GM12878 (cell line): ENCODE data around the gene ARPC5L. TPM values are rescaled to one million over a fixed set of nuclear protein-coding genes. Genes with fewer than 3 reads are reported as not detected.

Source experiments
- CHD2 ChIP-seq: IDR thresholded peaks from 2 replicates; pipeline ENCODE4 v1.6.1; 2011; ENCODE audit warnings: low read depth, low read length, improper control_type of control experiment, borderline replicate concordance
- LARP7 ChIP-seq: fragments of 450-650 bp; IDR thresholded peaks from 2 replicates; pipeline ENCODE4 v1.6.1; 2017; ENCODE audit warnings: mild to moderate bottlenecking
- MTA2 ChIP-seq: fragments of 450-650 bp; IDR thresholded peaks from 2 replicates; pipeline ENCODE4 v1.6.1; 2016; ENCODE audit warnings: low read depth, mild to moderate bottlenecking, moderate library complexity
- MYC ChIP-seq: IDR thresholded peaks from 2 replicates; pipeline ENCODE4 v1.6.1; 2011; ENCODE audit warnings: mild to moderate bottlenecking, low read length, moderate library complexity, inconsistent platforms; ENCODE audit not compliant: insufficient read depth, insufficient replicate concordance, insufficient read length, severe bottlenecking
- NBN ChIP-seq: fragments of 450-650 bp; IDR thresholded peaks from 2 replicates; pipeline ENCODE4 v1.6.1; 2016
- NR2F1 ChIP-seq: fragments of 450-650 bp; conservative IDR thresholded peaks from 2 replicates; pipeline ENCODE4 v1.6.1; 2017; ENCODE audit warnings: mild to moderate bottlenecking
- NRF1 ChIP-seq: conservative IDR thresholded peaks from 2 replicates; pipeline ENCODE4 v1.6.1; 2011; ENCODE audit warnings: mild to moderate bottlenecking, low read depth, low read length, improper control_type of control experiment
- RBBP5 ChIP-seq: fragments of 200-600 bp; sonication (generic); conservative IDR thresholded peaks from 2 replicates; pipeline ENCODE4 v1.6.1; 2016
- SKIL ChIP-seq: fragments of 450-650 bp; IDR thresholded peaks from 2 replicates; pipeline ENCODE4 v1.6.1; 2017; ENCODE audit warnings: mild to moderate bottlenecking, low read depth, inconsistent platforms; ENCODE audit not compliant: poor library complexity, severe bottlenecking
- SUPT20H ChIP-seq: IDR thresholded peaks from 2 replicates; pipeline ENCODE4 v1.6.1; 2011; ENCODE audit warnings: low read depth, mild to moderate bottlenecking, low read length, moderate library complexity, borderline replicate concordance; ENCODE audit not compliant: control insufficient read depth
- TARDBP ChIP-seq: IDR thresholded peaks from 2 replicates; pipeline ENCODE4 v1.6.1; 2016; ENCODE audit warnings: borderline replicate concordance
- TCF7 ChIP-seq: IDR thresholded peaks from 2 replicates; pipeline ENCODE4 v1.6.1; 2014; ENCODE audit warnings: antibody characterized with exemption, borderline replicate concordance
- YBX1 ChIP-seq: fragments of 450-650 bp; IDR thresholded peaks from 2 replicates; pipeline ENCODE4 v1.6.1; 2016; ENCODE audit warnings: antibody characterized with exemption
- polyA plus RNA-seq, 11 experiments: library from polyadenylated mRNA; depleted of rRNA in 4 of 11; unstranded in 6 of 11; stranded (reverse) in 5 of 11; fragments of >200 nt; fragmentation: Nextera tagmentation in 4 of 11; fragmentation: Illumina TruSeq in 1 of 11; extraction: Ambion mirVana in 4 of 11; extraction: Trizol in 1 of 11; gene quantifications; 1 replicate in 1 of 11; 2 replicates in 10 of 11; pipeline versions ENCODE4 v1.2.1 to v1.2.3, GENCODE V29; 2011 to 2016; ENCODE audit warnings: inconsistent platforms in 2 of 11, missing spikeins in 2 of 11, low read depth in 1 of 11
- total RNA-seq, 4 experiments: library from RNA; depleted of rRNA in 3 of 4; stranded (reverse); fragments of >200 nt in 3 of 4; fragmentation: Illumina TruSeq in 1 of 4; extraction: Trizol in 1 of 4; gene quantifications; 2 replicates each; pipeline versions ENCODE4 v1.2.1 to v1.2.3, GENCODE V29; 2013 to 2021
- TF ChIP-seq, protein P1 (sequence below): IDR thresholded peaks from 2 replicates; pipeline ENCODE4 v1.6.1; 2011; ENCODE audit warnings: borderline replicate concordance, low read depth, mild to moderate bottlenecking, moderate library complexity, mixed read lengths, low read length; ENCODE audit not compliant: insufficient read depth; ENCODE audit errors: extremely low read length
- TF ChIP-seq, protein P2 (sequence below): IDR thresholded peaks from 2 replicates; pipeline ENCODE4 v1.6.1; 2012; ENCODE audit warnings: improper control_type of control experiment, low read depth, low read length; ENCODE audit not compliant: insufficient replicate concordance

The ARPC5L gene
- total and polyA plus RNA-seq, 10 of the 15 experiments (the other 5 are each of a cell fraction or from before 2014, with no cell fraction given): 42.3 to 207 (median 104) TPM

DNA sequence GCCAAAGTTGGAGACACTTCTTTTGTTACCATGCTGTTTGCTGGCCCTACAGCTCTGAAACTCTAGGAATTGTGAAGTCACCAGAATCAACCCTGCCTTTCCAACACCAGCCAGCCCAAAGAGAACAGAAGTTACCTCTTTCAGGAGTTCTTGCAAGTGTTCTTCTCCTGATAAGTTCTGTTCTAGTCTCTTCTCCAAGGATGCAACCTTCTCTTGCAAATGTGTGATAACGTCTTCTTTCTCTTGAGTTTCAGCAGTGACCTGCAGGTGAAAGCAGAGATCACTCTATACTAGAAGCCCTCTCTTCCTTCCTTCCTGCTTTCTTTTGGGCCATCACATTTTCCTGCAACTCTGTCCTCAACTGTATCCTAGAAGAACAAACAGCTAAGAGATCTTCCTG is 49.8 kb downstream of the ARPC5L start (continued):
- TF ChIP-seq SKIL: no peak
- TF ChIP-seq TCF7: no peak
- no peak for TF ChIP-seq MYC
- TF ChIP-seq, protein P1, sequence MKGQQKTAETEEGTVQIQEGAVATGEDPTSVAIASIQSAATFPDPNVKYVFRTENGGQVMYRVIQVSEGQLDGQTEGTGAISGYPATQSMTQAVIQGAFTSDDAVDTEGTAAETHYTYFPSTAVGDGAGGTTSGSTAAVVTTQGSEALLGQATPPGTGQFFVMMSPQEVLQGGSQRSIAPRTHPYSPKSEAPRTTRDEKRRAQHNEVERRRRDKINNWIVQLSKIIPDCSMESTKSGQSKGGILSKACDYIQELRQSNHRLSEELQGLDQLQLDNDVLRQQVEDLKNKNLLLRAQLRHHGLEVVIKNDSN: no peak
- no peak for TF ChIP-seq NR2F1
- no peak for TF ChIP-seq LARP7
- no peak for TF ChIP-seq RBBP5
- TF ChIP-seq SUPT20H: no peak
- no peak for TF ChIP-seq CHD2
- TF ChIP-seq TARDBP: no peak
- TF ChIP-seq, protein P2, sequence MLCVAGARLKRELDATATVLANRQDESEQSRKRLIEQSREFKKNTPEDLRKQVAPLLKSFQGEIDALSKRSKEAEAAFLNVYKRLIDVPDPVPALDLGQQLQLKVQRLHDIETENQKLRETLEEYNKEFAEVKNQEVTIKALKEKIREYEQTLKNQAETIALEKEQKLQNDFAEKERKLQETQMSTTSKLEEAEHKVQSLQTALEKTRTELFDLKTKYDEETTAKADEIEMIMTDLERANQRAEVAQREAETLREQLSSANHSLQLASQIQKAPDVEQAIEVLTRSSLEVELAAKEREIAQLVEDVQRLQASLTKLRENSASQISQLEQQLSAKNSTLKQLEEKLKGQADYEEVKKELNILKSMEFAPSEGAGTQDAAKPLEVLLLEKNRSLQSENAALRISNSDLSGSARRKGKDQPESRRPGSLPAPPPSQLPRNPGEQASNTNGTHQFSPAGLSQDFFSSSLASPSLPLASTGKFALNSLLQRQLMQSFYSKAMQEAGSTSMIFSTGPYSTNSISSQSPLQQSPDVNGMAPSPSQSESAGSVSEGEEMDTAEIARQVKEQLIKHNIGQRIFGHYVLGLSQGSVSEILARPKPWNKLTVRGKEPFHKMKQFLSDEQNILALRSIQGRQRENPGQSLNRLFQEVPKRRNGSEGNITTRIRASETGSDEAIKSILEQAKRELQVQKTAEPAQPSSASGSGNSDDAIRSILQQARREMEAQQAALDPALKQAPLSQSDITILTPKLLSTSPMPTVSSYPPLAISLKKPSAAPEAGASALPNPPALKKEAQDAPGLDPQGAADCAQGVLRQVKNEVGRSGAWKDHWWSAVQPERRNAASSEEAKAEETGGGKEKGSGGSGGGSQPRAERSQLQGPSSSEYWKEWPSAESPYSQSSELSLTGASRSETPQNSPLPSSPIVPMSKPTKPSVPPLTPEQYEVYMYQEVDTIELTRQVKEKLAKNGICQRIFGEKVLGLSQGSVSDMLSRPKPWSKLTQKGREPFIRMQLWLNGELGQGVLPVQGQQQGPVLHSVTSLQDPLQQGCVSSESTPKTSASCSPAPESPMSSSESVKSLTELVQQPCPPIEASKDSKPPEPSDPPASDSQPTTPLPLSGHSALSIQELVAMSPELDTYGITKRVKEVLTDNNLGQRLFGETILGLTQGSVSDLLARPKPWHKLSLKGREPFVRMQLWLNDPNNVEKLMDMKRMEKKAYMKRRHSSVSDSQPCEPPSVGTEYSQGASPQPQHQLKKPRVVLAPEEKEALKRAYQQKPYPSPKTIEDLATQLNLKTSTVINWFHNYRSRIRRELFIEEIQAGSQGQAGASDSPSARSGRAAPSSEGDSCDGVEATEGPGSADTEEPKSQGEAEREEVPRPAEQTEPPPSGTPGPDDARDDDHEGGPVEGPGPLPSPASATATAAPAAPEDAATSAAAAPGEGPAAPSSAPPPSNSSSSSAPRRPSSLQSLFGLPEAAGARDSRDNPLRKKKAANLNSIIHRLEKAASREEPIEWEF: no peak
- TF ChIP-seq YBX1: no peak
- no peak for TF ChIP-seq NBN
- no peak for TF ChIP-seq NRF1
- TF ChIP-seq MTA2: no peak
